ENCODE data around the gene ELP5. TPM values are rescaled to one million over a fixed set of nuclear protein-coding genes. Genes with fewer than 3 reads are reported as not detected.

ELP5 gene
- total and polyA plus RNA-seq, 10 of the 15 experiments (the other 5 are each of a cell fraction or from before 2014, with no cell fraction given), result 41.1 to 109 (median 77.5) TPM

- Histone ChIP-seq H3K79me2 (ENCODE audit: control insufficient read depth, insufficient read depth, low read length) (no peaks in the 10 kb centered on the region), H3K27me3 (replicated peaks in 1 of 2; ENCODE audit: control insufficient read depth in 2 of 2, insufficient read depth in 2 of 2, low read length in 1 of 2) (no peaks in the 10 kb centered on the region), H3K36me3 (ENCODE audit: control insufficient read depth in 2 of 2, insufficient read depth in 2 of 2, low read length in 1 of 2) (no peaks in the 10 kb centered on the region), H3K27ac (ENCODE audit: control insufficient read depth, insufficient read depth) (no peak overlapping the region), H3K9me3 (replicated peaks; ENCODE audit: control insufficient read depth, insufficient read depth, low read length) (no peaks in the 10 kb centered on the region), H3K4me1 (ENCODE audit: control insufficient read depth, insufficient read depth, low read length) (peaks cover 6% of the 10 kb centered on the region; the same call in 1 of the 2 replicates), H3K9ac (ENCODE audit: control insufficient read depth, insufficient read depth, low read length) (no peak overlapping the region), H3K4me2 (ENCODE audit: control insufficient read depth, insufficient read depth) (no peak overlapping the region), H3K4me3 (no peak overlapping the region), H4K20me1 (ENCODE audit: control insufficient read depth, insufficient read depth) (no peaks in the 10 kb centered on the region), H2AFZ (ENCODE audit: control insufficient read depth, low read depth, low read length) (no peak overlapping the region)
- BruUV-seq (replicated peaks), result TSS peak; percentile 66
- no peak for FAIRE-seq
- ChIA-PET SMC1A (ENCODE audit: uncharacterized antibody, unreplicated experiment) (interaction anchor here (1.3 kb wide), 1 partner anchor 78 kb away, joined by 3 read pairs; the partner anchor contains the start of gene SLC2A4), POLR2A (no interaction called here), RAD21 (ENCODE audit: unreplicated experiment) (no interaction called here), CTCF (interaction anchor here (1.2 kb wide), 1 partner anchor 17 kb away, joined by 4 read pairs; no protein-coding TSS in a partner anchor)
- DNase-seq (ENCODE audit: low read depth, low spot score), result no peak
- WGBS (ENCODE audit: insufficient coverage, insufficient replicate concordance, low lambda C conversion rate, missing lambda C conversion rate), result 92% methylated on average over 16 of the region's 16 CpGs
- in situ Hi-C loops (cut with MboI) (no loop called here), intact Hi-C loops (cut with micrococcal nuclease; ENCODE audit: unreplicated experiment) (no loop called here)
- no peak for TF ChIP-seq MTA3 (IDR thresholded peaks at IDR 0.05; ENCODE audit: borderline replicate concordance, low read length)
- no peak for ATAC-seq
Observed at GRCh38 chr17:7203391-7203790, 48.6 kb upstream of the ELP5 start.

GRCh38 chr17:7204336-7204735 is 47.7 kb upstream of the ELP5 start:
- H2AFZ ChIP-seq (ENCODE audit: control insufficient read depth, low read depth, low read length), result no peak overlapping the region
- BruUV-seq (replicated peaks), result no TSS peak
- peak; percentile 62 for TF ChIP-seq BCL3 (IDR thresholded peaks at IDR 0.05; ENCODE audit: borderline replicate concordance, insufficient read depth, low read depth, low read length, poor library complexity, severe bottlenecking)
- TF ChIP-seq JUND (IDR thresholded peaks at IDR 0.05; ENCODE audit: low read depth, low read length), result no peak
- in situ Hi-C loops (cut with MboI), result no loop called here
- peak overlapping the region; percentile 68 for H3K4me3 ChIP-seq
- ChIA-PET POLR2A (interaction anchor here (0.6 kb wide), 1 partner anchor 59 kb away, joined by 6 read pairs; no protein-coding TSS in a partner anchor), RAD21 (ENCODE audit: unreplicated experiment) (no interaction called here), SMC1A (ENCODE audit: uncharacterized antibody, unreplicated experiment) (no interaction called here), CTCF (no interaction called here)
- no peak overlapping the region for H3K9ac ChIP-seq (ENCODE audit: control insufficient read depth, insufficient read depth, low read length)
- no peak for DNase-seq (ENCODE audit: low read depth, low spot score)
- H3K79me2 ChIP-seq (ENCODE audit: control insufficient read depth, insufficient read depth, low read length), result no peaks in the 10 kb centered on the region
- no peak for FAIRE-seq
- peak overlapping the region; percentile 88 for H3K4me2 ChIP-seq (ENCODE audit: control insufficient read depth, insufficient read depth)
- no peaks in the 10 kb centered on the region for H4K20me1 ChIP-seq (ENCODE audit: control insufficient read depth, insufficient read depth)
- WGBS (ENCODE audit: insufficient coverage, insufficient replicate concordance, low lambda C conversion rate, missing lambda C conversion rate), result 84% methylated on average over 14 of the region's 15 CpGs
- ATAC-seq, result peak; percentile 5; the same call in 2 of the 3 replicates
- H3K4me1 ChIP-seq (ENCODE audit: control insufficient read depth, insufficient read depth, low read length), result peaks cover 6% of the 10 kb centered on the region; the same call in 1 of the 2 replicates
- H3K27ac ChIP-seq (ENCODE audit: control insufficient read depth, insufficient read depth), result no peak overlapping the region
- no peaks in the 10 kb centered on the region for H3K36me3 ChIP-seq (ENCODE audit: control insufficient read depth in 2 of 2, insufficient read depth in 2 of 2, low read length in 1 of 2)
- no peaks in the 10 kb centered on the region for H3K9me3 ChIP-seq (replicated peaks; ENCODE audit: control insufficient read depth, insufficient read depth, low read length)
- H3K27me3 ChIP-seq (replicated peaks in 1 of 2; ENCODE audit: control insufficient read depth in 2 of 2, insufficient read depth in 2 of 2, low read length in 1 of 2), result no peaks in the 10 kb centered on the region
- intact Hi-C loops (cut with micrococcal nuclease; ENCODE audit: unreplicated experiment), result no loop called here
